A673 (cell line): ENCODE measurements around the gene RTL1. TPM values are rescaled to one million over a fixed set of nuclear protein-coding genes. Genes with fewer than 3 reads are reported as not detected.

Source experiments
- BruUV-seq: library from RNA; stranded (reverse); fragments of 400-500 nt; replicated peaks from 2 replicates; lab custom pipeline; 2021; lab: Mats Ljungman, UMichigan
- CTCF ChIA-PET: fragments of 300-600 bp; sonication (Branson Sonifier 250); formaldehyde crosslinking; loops from one replicate; lab custom pipeline; 2022; ENCODE audit warnings: antibody characterized with exemption; lab: Charles Lee
- POLR2A ChIA-PET: fragments of 300-600 bp; sonication (Branson Sonifier 250); formaldehyde crosslinking; loops from one replicate; lab custom pipeline; 2022; ENCODE audit warnings: antibody characterized with exemption; ENCODE audit not compliant: low non-redundant PET; lab: Charles Lee
- DNase-seq: peaks from one replicate; pipeline ENCODE4 v3.0.0-alpha.2; 2015; ENCODE audit warnings: low spot score
- H3K27ac ChIP-seq: fragments of 200-600 bp; sonication (generic); 2 replicates; pipeline ENCODE4 v1.5.1; 2016; ENCODE audit warnings: mixed run types, low read depth, mild to moderate bottlenecking, mixed read lengths, antibody characterized with exemption, low read length; ENCODE audit not compliant: poor library complexity, severe bottlenecking
- H3K27me3 ChIP-seq: fragments of 200-600 bp; sonication (generic); replicated peaks from 2 replicates; pipeline ENCODE4 v1.6.1; 2017; ENCODE audit warnings: mixed run types, low read depth, mild to moderate bottlenecking, mixed read lengths, antibody characterized with exemption, low read length; ENCODE audit not compliant: insufficient read depth, poor library complexity
- H3K36me3 ChIP-seq: fragments of 200-600 bp; sonication (generic); 2 replicates; pipeline ENCODE4 v1.6.1; 2016; ENCODE audit warnings: mixed run types, mild to moderate bottlenecking, mixed read lengths, antibody characterized with exemption, low read length; ENCODE audit not compliant: insufficient read depth, poor library complexity, severe bottlenecking
- H3K4me1 ChIP-seq: fragments of 200-600 bp; sonication (generic); 2 replicates; pipeline ENCODE4 v1.6.1; 2017; ENCODE audit warnings: mixed run types, mild to moderate bottlenecking, mixed read lengths, antibody characterized with exemption, low read length; ENCODE audit not compliant: insufficient read depth, poor library complexity, severe bottlenecking
- H3K4me3 ChIP-seq: fragments of 200-600 bp; sonication (generic); 2 replicates; pipeline ENCODE4 v1.5.1; 2016; ENCODE audit warnings: low read depth, mixed run types, mild to moderate bottlenecking, mixed read lengths, low read length; ENCODE audit not compliant: poor library complexity, severe bottlenecking
- H3K9me3 ChIP-seq: fragments of 200-600 bp; sonication (generic); 2 replicates; pipeline ENCODE4 v1.6.1; 2016; ENCODE audit warnings: mixed run types, low read depth, mild to moderate bottlenecking, mixed read lengths, antibody characterized with exemption, low read length; ENCODE audit not compliant: poor library complexity, severe bottlenecking
- EZH2 ChIP-seq: fragments of 200-600 bp; sonication (generic); IDR thresholded peaks from 2 replicates; pipeline ENCODE4 v1.6.1; 2017; ENCODE audit warnings: borderline replicate concordance, low read depth, mild to moderate bottlenecking, mixed read lengths, antibody characterized with exemption, low read length; ENCODE audit not compliant: poor library complexity, severe bottlenecking
- intact Hi-C: fragments of 100-400 bp; cut with micrococcal nuclease; formaldehyde crosslinking; loops from one replicate; pipeline ENCODE4 v1.10.0; 2022; ENCODE audit not compliant: unreplicated experiment
- total RNA-seq: library from RNA; stranded (reverse); gene quantifications from 2 replicates; pipeline ENCODE4 v1.2.3, GENCODE V29; 2021
- TF ChIP-seq, protein P1 (sequence below): fragments of 300-800, 200-600 bp; sonication (generic); conservative IDR thresholded peaks from 2 replicates; pipeline ENCODE4 v1.5.1; 2017; ENCODE audit warnings: low read depth, mild to moderate bottlenecking, antibody characterized with exemption, low read length, moderate library complexity, mixed read lengths

The RTL1 gene
- total RNA-seq, 1 experiment from 2014 or later = 0.09 TPM

DNA sequence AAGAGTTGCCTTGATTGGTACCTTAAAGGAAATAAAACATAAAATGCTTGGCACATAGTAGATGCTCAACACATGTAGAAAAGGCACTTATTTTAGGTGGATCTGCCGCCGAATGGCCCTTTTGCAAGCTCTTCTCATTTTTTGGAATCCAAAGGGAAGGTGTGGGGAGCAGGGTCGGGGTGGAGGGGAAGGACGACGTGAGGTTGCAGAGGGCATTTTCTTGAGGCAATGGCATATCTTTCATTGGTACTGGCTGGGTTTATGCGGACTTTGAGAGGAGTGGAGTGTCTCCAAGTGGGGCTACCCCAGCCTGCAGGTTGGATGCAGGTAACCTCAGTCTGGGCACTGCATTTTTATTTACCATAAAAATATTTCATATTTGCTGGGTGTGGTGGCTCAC is 8.1 kb downstream of the RTL1 start:
- CTCF ChIA-PET = no interaction called here
- DNase-seq = no peak
- H3K27ac ChIP-seq = no peak overlapping the region
- TF ChIP-seq, protein P1, sequence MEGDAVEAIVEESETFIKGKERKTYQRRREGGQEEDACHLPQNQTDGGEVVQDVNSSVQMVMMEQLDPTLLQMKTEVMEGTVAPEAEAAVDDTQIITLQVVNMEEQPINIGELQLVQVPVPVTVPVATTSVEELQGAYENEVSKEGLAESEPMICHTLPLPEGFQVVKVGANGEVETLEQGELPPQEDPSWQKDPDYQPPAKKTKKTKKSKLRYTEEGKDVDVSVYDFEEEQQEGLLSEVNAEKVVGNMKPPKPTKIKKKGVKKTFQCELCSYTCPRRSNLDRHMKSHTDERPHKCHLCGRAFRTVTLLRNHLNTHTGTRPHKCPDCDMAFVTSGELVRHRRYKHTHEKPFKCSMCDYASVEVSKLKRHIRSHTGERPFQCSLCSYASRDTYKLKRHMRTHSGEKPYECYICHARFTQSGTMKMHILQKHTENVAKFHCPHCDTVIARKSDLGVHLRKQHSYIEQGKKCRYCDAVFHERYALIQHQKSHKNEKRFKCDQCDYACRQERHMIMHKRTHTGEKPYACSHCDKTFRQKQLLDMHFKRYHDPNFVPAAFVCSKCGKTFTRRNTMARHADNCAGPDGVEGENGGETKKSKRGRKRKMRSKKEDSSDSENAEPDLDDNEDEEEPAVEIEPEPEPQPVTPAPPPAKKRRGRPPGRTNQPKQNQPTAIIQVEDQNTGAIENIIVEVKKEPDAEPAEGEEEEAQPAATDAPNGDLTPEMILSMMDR = no peak
- TF ChIP-seq EZH2 = no peak
- no peaks in the 10 kb centered on the region for H3K27me3 ChIP-seq
- H3K4me1 ChIP-seq = peaks cover 29% of the 10 kb centered on the region
- no peaks in the 10 kb centered on the region for H3K36me3 ChIP-seq
- POLR2A ChIA-PET = no interaction called here
- intact Hi-C loops = no loop called here
- no peaks in the 10 kb centered on the region for H3K9me3 ChIP-seq
- BruUV-seq = no TSS peak
- H3K4me3 ChIP-seq = no peak overlapping the region

DNA sequence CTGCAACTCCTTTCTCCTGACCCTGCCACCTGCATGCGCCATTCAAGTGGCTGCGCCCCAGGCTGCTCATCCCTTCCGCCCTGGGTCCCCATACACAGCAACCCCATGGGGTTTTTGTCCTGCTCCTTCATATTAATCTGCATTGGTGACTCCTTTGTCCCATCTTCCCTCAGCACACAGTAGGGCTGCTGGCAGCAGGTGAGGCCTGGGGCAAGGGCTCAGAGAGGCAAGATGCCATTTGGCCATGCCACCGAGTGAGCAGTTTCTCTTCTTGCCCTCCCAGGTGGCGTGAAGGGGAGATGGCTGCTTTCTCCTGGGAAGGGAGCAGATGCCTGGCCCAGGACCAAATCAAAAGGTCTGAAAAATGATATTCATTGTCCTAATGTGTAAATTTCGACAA is 9.1 kb downstream of the RTL1 start:
- Histone ChIP-seq H3K27ac (no peak overlapping the region), H3K4me3 (no peak overlapping the region), H3K36me3 (no peaks in the 10 kb centered on the region), H3K27me3 (no peaks in the 10 kb centered on the region), H3K9me3 (no peaks in the 10 kb centered on the region), H3K4me1 (peaks cover 28% of the 10 kb centered on the region)
- POLR2A ChIA-PET = no interaction called here
- no peak for DNase-seq
- intact Hi-C loops = no loop called here
- TF ChIP-seq, protein P1 = no peak
- BruUV-seq = no TSS peak
- CTCF ChIA-PET = no interaction called here

DNA sequence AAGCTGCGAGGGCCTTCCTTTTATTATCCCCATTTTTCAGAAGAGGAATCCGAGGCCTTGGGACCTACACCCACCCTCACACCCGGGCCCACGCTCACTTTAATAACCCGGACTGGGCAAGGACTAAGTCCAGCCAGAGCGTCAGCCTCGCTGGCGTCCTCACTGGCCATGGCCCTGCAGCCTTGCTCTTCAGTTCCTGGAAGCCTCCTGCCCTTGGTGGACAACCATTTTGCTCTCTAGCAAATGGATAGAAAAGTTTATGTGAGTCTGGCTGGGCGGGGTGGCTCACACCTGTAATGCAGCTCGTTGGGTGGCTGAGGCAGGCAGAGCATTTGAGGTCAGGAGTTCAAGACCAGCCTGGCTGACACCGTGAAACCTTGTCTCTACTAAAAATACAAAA is 9.8 kb downstream of the RTL1 start:
- no peak for DNase-seq
- intact Hi-C loops = no loop called here
- no TSS peak for BruUV-seq
- no peaks in the 10 kb centered on the region for H3K27me3 ChIP-seq
- H3K27ac ChIP-seq = no peak overlapping the region
- no peaks in the 10 kb centered on the region for H3K9me3 ChIP-seq
- POLR2A ChIA-PET = no interaction called here
- H3K4me3 ChIP-seq = no peak overlapping the region
- no peak for TF ChIP-seq EZH2
- TF ChIP-seq, protein P1 = no peak
- peaks cover 28% of the 10 kb centered on the region for H3K4me1 ChIP-seq
- no peaks in the 10 kb centered on the region for H3K36me3 ChIP-seq
- CTCF ChIA-PET = no interaction called here
